ENCODE data around the gene NIM1K. TPM values are rescaled to one million over a fixed set of nuclear protein-coding genes. Genes with fewer than 3 reads are reported as not detected.

Gene NIM1K
- total RNA-seq, 2 donors from 2014 or later: 0.52 TPM; not detected in 1

GRCh38 chr5:43245724-43246385 is 53.8 kb downstream of the NIM1K start:
- DNase-seq: no peak
- Histone ChIP-seq H3K9me3 (no peaks in the 10 kb centered on the region), H3K27me3 (no peaks in the 10 kb centered on the region), H3K4me3 (no peak overlapping the region), H3K4me1 (no peaks in the 10 kb centered on the region), H3K27ac (no peak overlapping the region), H3K36me3 (replicated peaks in 1 of 2; ENCODE audit: insufficient read depth in 1 of 2, low read depth in 2 of 2) (no peaks in the 10 kb centered on the region)
- 86 to 88% methylated on average over 19 of the region's 19 CpGs for WGBS, 2 donors
- no peak for ATAC-seq
- TF ChIP-seq CTCF (IDR thresholded peaks at IDR 0.05) (no peak), POLR2A (IDR thresholded peaks at IDR 0.05) (no peak)
- intact Hi-C loops (cut with DNase I): no loop called here

GRCh38 chr5:43251754-43252153 is 59.7 kb downstream of the NIM1K start:
- no peak for ATAC-seq
- Histone ChIP-seq H3K9me3 (no peaks in the 10 kb centered on the region), H3K27ac (no peak overlapping the region), H3K27me3 (no peaks in the 10 kb centered on the region), H3K4me1 (peaks cover 5% of the 10 kb centered on the region), H3K36me3 (replicated peaks in 1 of 2; ENCODE audit: insufficient read depth in 1 of 2, low read depth in 2 of 2) (no peaks in the 10 kb centered on the region), H3K4me3 (no peak overlapping the region)
- intact Hi-C loops (cut with DNase I): no loop called here
- WGBS, 2 donors: 76 to 78% methylated on average over 5 of the region's 5 CpGs
- TF ChIP-seq CTCF (IDR thresholded peaks at IDR 0.05) (no peak), POLR2A (IDR thresholded peaks at IDR 0.05) (no peak)
- no peak for DNase-seq

- Histone ChIP-seq H3K27me3 (no peaks in the 10 kb centered on the region), H3K9me3 (peaks cover 0 to 4% (median 0%) of the 10 kb centered on the region in 3 donors), H3K36me3 (replicated peaks in 1 of 2; ENCODE audit: insufficient read depth in 1 of 2, low read depth in 2 of 2) (no peaks in the 10 kb centered on the region), H3K4me3 (no peak overlapping the region), H3K4me1 (peaks cover 5% of the 10 kb centered on the region), H3K27ac (no peak overlapping the region)
- intact Hi-C loops (cut with DNase I): no loop called here
- 73 to 85% methylated on average over 2 of the region's 2 CpGs for WGBS, 2 donors
- no peak for TF ChIP-seq CTCF (IDR thresholded peaks at IDR 0.05)
- no peak for TF ChIP-seq POLR2A (IDR thresholded peaks at IDR 0.05)
- ATAC-seq: no peak
- DNase-seq: no peak
These were observed 63.7 kb downstream of the NIM1K start for GRCh38 chr5:43255704-43256103.

GRCh38 chr5:43256261-43256966 is 64.4 kb downstream of the NIM1K start:
- Histone ChIP-seq H3K27ac (no peak overlapping the region), H3K9me3 (peaks cover 0 to 4% (median 0%) of the 10 kb centered on the region in 3 donors), H3K36me3 (replicated peaks in 1 of 2; ENCODE audit: insufficient read depth in 1 of 2, low read depth in 2 of 2) (no peaks in the 10 kb centered on the region), H3K27me3 (no peaks in the 10 kb centered on the region), H3K4me3 (no peak overlapping the region), H3K4me1 (peaks cover 5% of the 10 kb centered on the region)
- TF ChIP-seq POLR2A (IDR thresholded peaks at IDR 0.05) (no peak), CTCF (IDR thresholded peaks at IDR 0.05) (no peak)
- WGBS, 2 donors: 17 to 28% methylated on average over 2 of the region's 2 CpGs
- intact Hi-C loops (cut with DNase I): no loop called here
- ATAC-seq (no peak), DNase-seq (no peak)
